K562 (cell line): ENCODE data around the gene TMCC2. TPM values are rescaled to one million over a fixed set of nuclear protein-coding genes. Genes with fewer than 3 reads are reported as not detected.

Source experiments
- ATAC-seq: fragments of 200-7000 bp; cut with Tn5 transposase; 3 replicates; pipeline ENCODE4 v1.9.1; 2020; ENCODE audit warnings: moderate library complexity
- BruUV-seq: library from RNA; stranded (reverse); fragments of 400-500 nt; replicated peaks from 2 replicates; lab custom pipeline; 2021; lab: Mats Ljungman, UMichigan
- CTCF ChIA-PET: fragments of 300-600 bp; formaldehyde crosslinking; extraction: SDS; loops from one replicate; lab custom pipeline; 2021; ENCODE audit warnings: low intra/inter-chr PET ratio; lab: Yijun Ruan, JAX
- POLR2A ChIA-PET: fragments of 300-600, 350-650 bp; sonication (Branson Sonifier 250); formaldehyde crosslinking; extraction: SDS; loops from one replicate; lab custom pipeline; 2021; ENCODE audit warnings: antibody characterized with exemption, inconsistent platforms; lab: Yijun Ruan, JAX
- DNase-seq, 4 experiments: peaks; one replicate each; pipeline versions ENCODE4 v3.0.0 to v3.0.0-alpha.2; 2011 to 2018; ENCODE audit warnings: low spot score in 3 of 4, mixed read lengths in 3 of 4; ENCODE audit errors: extremely low read depth in 1 of 4
- FAIRE-seq: peaks from 2 replicates; lab custom pipeline; 2011; peaks lifted over from hg19 to GRCh38; lab: Jason Lieb, UNC
- H2AFZ ChIP-seq: 2 replicates; pipeline ENCODE4 v1.6.0; 2011; ENCODE audit warnings: low read depth, low read length, control low read depth, inconsistent platforms
- H3K27ac ChIP-seq: fragments of 200-600 bp; 3 replicates; pipeline ENCODE4 v1.8.0; 2011; ENCODE audit warnings: low read depth, mild to moderate bottlenecking, control low read depth, inconsistent platforms, low read length, moderate library complexity, mixed read lengths; ENCODE audit errors: extremely low read depth
- H3K27me3 ChIP-seq, 2 experiments: fragments of 300-600 bp in 1 of 2; 2 replicates in 1 of 2; 3 replicates in 1 of 2; pipeline versions ENCODE4 v1.6.0 to v1.8.0; 2011; ENCODE audit warnings: inconsistent platforms in 2 of 2, low read length in 2 of 2, mild to moderate bottlenecking in 1 of 2, mixed read lengths in 1 of 2, moderate library complexity in 1 of 2; ENCODE audit not compliant: control insufficient read depth in 2 of 2, insufficient read depth in 2 of 2
- H3K36me3 ChIP-seq: fragments of 300-600 bp; 3 replicates; pipeline ENCODE4 v1.8.0; 2011; ENCODE audit warnings: mild to moderate bottlenecking, low read length, inconsistent platforms; ENCODE audit not compliant: control insufficient read depth, insufficient read depth
- H3K4me1 ChIP-seq, 2 experiments: fragments of 200-600 bp in 1 of 2; replicated peaks in 1 of 2; 2 replicates in 1 of 2; 3 replicates in 1 of 2; pipeline versions ENCODE4 v1.5.1 to v1.8.0; 2011; ENCODE audit warnings: inconsistent platforms in 2 of 2, low read length in 2 of 2, mild to moderate bottlenecking in 1 of 2, mixed read lengths in 1 of 2, moderate library complexity in 1 of 2; ENCODE audit not compliant: control insufficient read depth in 2 of 2, insufficient read depth in 2 of 2
- H3K4me2 ChIP-seq: 2 replicates; pipeline ENCODE4 v1.6.1; 2011; ENCODE audit warnings: low read length, control low read depth, inconsistent platforms, mixed read lengths; ENCODE audit not compliant: insufficient read depth
- H3K4me3 ChIP-seq: fragments of 200-600 bp; sonication (generic), shearing (Covaris generic); 2 replicates; pipeline ENCODE4 v1.5.1; 2016; ENCODE audit warnings: control low read depth, inconsistent platforms
- H3K79me2 ChIP-seq: fragments of 200-600 bp; 3 replicates; pipeline ENCODE4 v1.8.0; 2011; ENCODE audit warnings: low read length, inconsistent platforms; ENCODE audit not compliant: control insufficient read depth, insufficient read depth
- H3K9ac ChIP-seq, 2 experiments: 2 replicates each; pipeline versions ENCODE4 v1.6.0 to v1.6.1; 2011; ENCODE audit warnings: low read depth in 2 of 2, low read length in 2 of 2, control low read depth in 1 of 2, inconsistent platforms in 1 of 2, mild to moderate bottlenecking in 1 of 2, mixed read lengths in 1 of 2; ENCODE audit not compliant: insufficient read depth in 1 of 2
- H3K9me1 ChIP-seq: one replicate; pipeline ENCODE4 v1.6.0; 2011; ENCODE audit warnings: inconsistent platforms, mild to moderate bottlenecking, low read length, moderate library complexity; ENCODE audit not compliant: control insufficient read depth, insufficient read depth
- H3K9me3 ChIP-seq: replicated peaks from 2 replicates; pipeline ENCODE4 v1.5.1; 2011; ENCODE audit warnings: low read depth, low read length, inconsistent platforms; ENCODE audit not compliant: control insufficient read depth, insufficient read depth
- H4K20me1 ChIP-seq: replicated peaks from 2 replicates; pipeline ENCODE4 v1.6.1; 2011; ENCODE audit warnings: low read length, inconsistent platforms, mixed read lengths; ENCODE audit not compliant: control insufficient read depth, insufficient read depth
- BHLHE40 ChIP-seq: IDR thresholded peaks from 2 replicates; pipeline ENCODE4 v1.6.1; 2011; ENCODE audit warnings: low read length, improper control_type of control experiment
- CEBPB ChIP-seq: fragments of 450-650 bp; IDR thresholded peaks from 2 replicates; pipeline ENCODE4 v1.6.1; 2016; ENCODE audit warnings: missing genetic modification characterization, missing compliant biosample characterization
- REST ChIP-seq, 2 experiments: fragments of 450-650 bp; formaldehyde crosslinking in 1 of 2; IDR thresholded peaks; 2 replicates each; pipeline versions ENCODE4 v1.4.0 to v1.6.1; 2014 to 2020; ENCODE audit warnings: mild to moderate bottlenecking in 2 of 2, borderline replicate concordance in 1 of 2, low read depth in 1 of 2
- SNRNP70 ChIP-seq: fragments of 200-400 bp; formaldehyde crosslinking; optimal IDR thresholded peaks from 2 replicates; pipeline ENCODE3; 2017; ENCODE audit warnings: low read depth, low read length
- USF2 ChIP-seq: sonication (generic); formaldehyde crosslinking; IDR thresholded peaks from 2 replicates; pipeline ENCODE4 v1.5.0; 2020; ENCODE audit warnings: missing genetic modification reagents
- ZBTB43 ChIP-seq: sonication (generic); formaldehyde crosslinking; IDR thresholded peaks from 2 replicates; pipeline ENCODE4 v1.8.0; 2023; ENCODE audit warnings: mild to moderate bottlenecking, missing genetic modification reagents
- ZNF75A ChIP-seq: fragments of 450-650 bp; formaldehyde crosslinking; IDR thresholded peaks from 2 replicates; pipeline ENCODE4 v1.4.0; 2020; ENCODE audit warnings: mild to moderate bottlenecking
- WGBS: fragments of 100-300 bp; shearing (Covaris generic); methylation state at CpG from one replicate; pipeline ENCODE4 v1.1.6; 2016; ENCODE audit warnings: low coverage, mixed read lengths; ENCODE audit not compliant: insufficient coverage; ENCODE audit errors: missing lambda C conversion rate; 5-methylcytosine and 5-hydroxymethylcytosine counted together
- in situ Hi-C: fragments of 300-500 bp; cut with MboI; formaldehyde crosslinking; loops from 4 replicates; pipeline ENCODE4 v1.15.0; 2018; ENCODE audit warnings: inconsistent platforms, mixed read lengths
- intact Hi-C: fragments of 100-400 bp; cut with micrococcal nuclease; formaldehyde crosslinking; loops from 2 replicates; pipeline ENCODE4 v1.14.2; 2022
- polyA plus RNA-seq, 8 experiments: library from polyadenylated mRNA; depleted of rRNA in 4 of 8; stranded (reverse) in 5 of 8; unstranded in 3 of 8; fragments of >200 nt; fragmentation: Nextera tagmentation in 2 of 8; fragmentation: Illumina TruSeq in 1 of 8; extraction: Ambion mirVana in 2 of 8; extraction: Trizol in 1 of 8; gene quantifications; 2 replicates each; pipeline versions ENCODE4 v1.2.1 to v1.2.3, GENCODE V29; 2011 to 2014; ENCODE audit warnings: inconsistent platforms in 1 of 8, missing spikeins in 1 of 8
- total RNA-seq, 7 experiments: library from RNA; depleted of rRNA in 6 of 7; stranded (reverse); fragments of >200 nt in 6 of 7; fragmentation: Illumina TruSeq in 2 of 7; extraction: Trizol in 2 of 7; gene quantifications; 2 replicates each; pipeline versions ENCODE4 v1.2.1 to v1.2.3, GENCODE V29; 2011 to 2021; ENCODE audit warnings: low replicate concordance in 1 of 7

The TMCC2 gene
- total and polyA plus RNA-seq, 9 of the 15 experiments (the other 6 are each of a cell fraction or from before 2014, with no cell fraction given): 0.06 to 1.8 (median 0.98) TPM

- H3K79me2 ChIP-seq: no peaks in the 10 kb centered on the region
- H3K27ac ChIP-seq: no peak overlapping the region
- H3K4me1 ChIP-seq: peaks cover 6 to 15% of the 10 kb centered on the region in 2 experiments; a peak in 3 of 5 replicates
- intact Hi-C loops: no loop called here
- peaks cover 13 to 46% of the 10 kb centered on the region in 2 experiments; a peak in 4 of 5 replicates for H3K27me3 ChIP-seq
- no peaks in the 10 kb centered on the region; the same call in 1 of the 2 replicates for H4K20me1 ChIP-seq
- BruUV-seq: no TSS peak
- H3K9ac ChIP-seq: peak overlapping the region in 1 of 2 experiments; percentile 28; a peak in 1 of 4 replicates
- no peaks in the 10 kb centered on the region for H3K9me3 ChIP-seq
- DNase-seq (no peak), ATAC-seq (no peak; the same call in 2 of the 3 replicates), FAIRE-seq (no peak)
- no peaks in the 10 kb centered on the region for H3K36me3 ChIP-seq
- no peaks in the 10 kb centered on the region for H3K9me1 ChIP-seq
- CTCF ChIA-PET: no interaction called here
- WGBS: 26% methylated on average over 14 of the region's 14 CpGs
- H3K4me3 ChIP-seq: no peak overlapping the region
- H3K4me2 ChIP-seq: peak overlapping the region; percentile 1; the same call in 1 of the 2 replicates
- POLR2A ChIA-PET: interaction anchor here (0.6 kb wide), 2 partner anchors 29 to 130 kb away, joined by 3 to 4 read pairs; no protein-coding TSS in a partner anchor
- in situ Hi-C loops: no loop called here
- TF ChIP-seq BHLHE40: 0 out of 2 replicates have a peak, but pooled peaks have one; percentile 16
- TF ChIP-seq CEBPB (tag): no peak
- TF ChIP-seq ZBTB43 (CRISPR knock-in tag): no peak
- TF ChIP-seq USF2 (CRISPR knock-in tag): no peak
- no peak for TF ChIP-seq ZNF75A (CRISPR knock-in tag)
- TF ChIP-seq SNRNP70: no peak
- TF ChIP-seq REST (IDR thresholded peaks at IDR 0.05; ENCODE audit: borderline replicate concordance): peak; percentile 67
- TF ChIP-seq REST (CRISPR knock-in tag; IDR thresholded peaks at IDR 0.05; ENCODE audit: low read depth): no peak
- TF ChIP-seq, all 486 proteins: peak for 2
- no peak overlapping the region for H2AFZ ChIP-seq
Measured at GRCh38 chr1:205301205-205301821, 73.6 kb downstream of the TMCC2 start.
